Regular cardiac myocyte (primary cell): ENCODE data around the gene PCDHGC5. TPM values are rescaled to one million over a fixed set of nuclear protein-coding genes. Genes with fewer than 3 reads are reported as not detected.

ENCODE experiments used
- total RNA-seq: library from RNA; depleted of rRNA; stranded (reverse); fragments of >200 nt; gene quantifications from 2 replicates; pipeline ENCODE4 v1.2.3, GENCODE V29; 2014

The PCDHGC5 gene
- 1.7 and 2.0 TPM in 2 replicates for total RNA-seq

GRCh38 chr5:141488591-141489561 is at the start of gene PCDHGC5:
Gene PCDHGC5 (plus strand): TSS chr5:141489081. CDS start chr5:141489241, 160 bp downstream.

GRCh38 chr5:141475625-141476131 is 13.2 kb upstream of the PCDHGC5 start, which contains the start of gene PCDHGC3:
Gene PCDHGC3 (plus strand): TSS chr5:141475966. CDS start chr5:141476117, 151 bp downstream.

GRCh38 chr5:141484641-141485311 is 4.1 kb upstream of the PCDHGC5 start, which contains the start of gene PCDHGC4:
Gene PCDHGC4 (plus strand): TSS chr5:141485030. CDS start chr5:141485174, 144 bp downstream.

Other genes starting within 250 kb of the PCDHGC5 start
- 0.38 and 1.4 TPM in 2 replicates for gene PCDHB15, start 243.7 kb upstream of the PCDHGC5 start, total RNA-seq
- under 0.01 and 0.19 TPM in 2 replicates for gene SLC25A2, start 185.0 kb upstream of the PCDHGC5 start, total RNA-seq
- gene TAF7, start 168.3 kb upstream of the PCDHGC5 start, total RNA-seq = 90.2 and 102 TPM in 2 replicates
- gene PCDHGA1, start 158.6 kb upstream of the PCDHGC5 start, total RNA-seq = 0.38 and 1.4 TPM in 2 replicates
- gene PCDHGA2, start 150.3 kb upstream of the PCDHGC5 start, total RNA-seq = 1.5 and 3.1 TPM in 2 replicates
- gene PCDHGA3, start 145.3 kb upstream of the PCDHGC5 start, total RNA-seq = 0.38 and 1.7 TPM in 2 replicates
- 0.38 and 3.1 TPM in 2 replicates for gene PCDHGB1, start 139.0 kb upstream of the PCDHGC5 start, total RNA-seq
- 2.9 and 8.2 TPM in 2 replicates for gene PCDHGA4, start 134.1 kb upstream of the PCDHGC5 start, total RNA-seq
- 1.2 and 2.5 TPM in 2 replicates for gene PCDHGB2, start 129.1 kb upstream of the PCDHGC5 start, total RNA-seq
- gene PCDHGA5, start 124.9 kb upstream of the PCDHGC5 start, total RNA-seq = 0.58 and 1.1 TPM in 2 replicates
- gene PCDHGB3, start 118.8 kb upstream of the PCDHGC5 start, total RNA-seq = 1.9 and 4.5 TPM in 2 replicates
- 1.5 and 3.1 TPM in 2 replicates for gene PCDHGA6, start 115.2 kb upstream of the PCDHGC5 start, total RNA-seq
- gene PCDHGA7, start 106.3 kb upstream of the PCDHGC5 start, total RNA-seq = 1.5 and 3.7 TPM in 2 replicates
- gene PCDHGB4, start 101.4 kb upstream of the PCDHGC5 start, total RNA-seq = 9.6 and 22.0 TPM in 2 replicates
- 1.3 and 2.8 TPM in 2 replicates for gene PCDHGA8, start 96.4 kb upstream of the PCDHGC5 start, total RNA-seq
- gene PCDHGB5, start 91.1 kb upstream of the PCDHGC5 start, total RNA-seq = 17.8 and 21.4 TPM in 2 replicates
- gene PCDHGA9, start 86.3 kb upstream of the PCDHGC5 start, total RNA-seq = 2.1 and 3.1 TPM in 2 replicates
- 0.96 and 2.5 TPM in 2 replicates for gene PCDHGB6, start 81.1 kb upstream of the PCDHGC5 start, total RNA-seq
- gene PCDHGA10, start 76.1 kb upstream of the PCDHGC5 start, total RNA-seq = 1.2 and 3.4 TPM in 2 replicates
- 1.9 and 4.5 TPM in 2 replicates for gene PCDHGB7, start 71.4 kb upstream of the PCDHGC5 start, total RNA-seq
- gene PCDHGA11, start 68.0 kb upstream of the PCDHGC5 start, total RNA-seq = 3.1 and 4.5 TPM in 2 replicates
- 6.7 and 14.7 TPM in 2 replicates for gene PCDHGA12, start 58.6 kb upstream of the PCDHGC5 start, total RNA-seq
- gene PCDHGC3, start 13.1 kb upstream of the PCDHGC5 start, total RNA-seq = 24.7 and 31.0 TPM in 2 replicates
- gene PCDHGC4, start 4.1 kb upstream of the PCDHGC5 start, total RNA-seq = 0.77 and 1.1 TPM in 2 replicates
- gene DIAPH1, start 129.9 kb downstream of the PCDHGC5 start, total RNA-seq = 16.1 and 41.4 TPM in 2 replicates
- gene HDAC3, start 147.8 kb downstream of the PCDHGC5 start, total RNA-seq = 43.1 and 49.1 TPM in 2 replicates
- gene RELL2, start 147.9 kb downstream of the PCDHGC5 start, total RNA-seq = 2.7 and 3.7 TPM in 2 replicates
- gene FCHSD1, start 162.3 kb downstream of the PCDHGC5 start, total RNA-seq = 18.6 and 40.3 TPM in 2 replicates
- 6.5 and 8.8 TPM in 2 replicates for gene ARAP3, start 193.1 kb downstream of the PCDHGC5 start, total RNA-seq